Naive B cell (primary cell): ENCODE data around the gene CT47C1. TPM values are rescaled to one million over a fixed set of nuclear protein-coding genes. Genes with fewer than 3 reads are reported as not detected.

Source experiments
- ATAC-seq, 2 donors: fragments of 150-1000 bp; cut with Tn5 transposase; 2 replicates each; pipeline ENCODE4 v1.10.0; 2021; ENCODE audit warnings: low read depth in 2 of 2, mild to moderate bottlenecking in 2 of 2, moderate library complexity in 2 of 2
- DNase-seq: peaks from one replicate; pipeline ENCODE4 v3.0.0; 2022
- H3K27ac Mint-ChIP-seq, 6 donors: one replicate each; pipeline ENCODE4 v1.8.0; 2020 to 2022; ENCODE audit warnings: mild to moderate bottlenecking in 6 of 6, mixed read lengths in 6 of 6, moderate library complexity in 5 of 6, inconsistent platforms in 2 of 6
- H3K27me3 Mint-ChIP-seq, 3 donors: one replicate each; pipeline ENCODE4 v1.8.0; 2021 to 2022; ENCODE audit warnings: mixed read lengths in 3 of 3, mild to moderate bottlenecking in 1 of 3
- H3K36me3 Mint-ChIP-seq, 2 donors: one replicate each; pipeline ENCODE4 v1.8.0; 2020 to 2022; ENCODE audit warnings: mixed read lengths in 2 of 2, inconsistent platforms in 1 of 2, mild to moderate bottlenecking in 1 of 2
- H3K4me1 Mint-ChIP-seq, 3 donors: one replicate each; pipeline ENCODE4 v1.8.0; 2020 to 2022; ENCODE audit warnings: mixed read lengths in 3 of 3, inconsistent platforms in 1 of 3, mild to moderate bottlenecking in 1 of 3, moderate library complexity in 1 of 3
- H3K4me3 Mint-ChIP-seq, 8 donors: one replicate each; pipeline ENCODE4 v1.8.0; 2020 to 2022; ENCODE audit warnings: mild to moderate bottlenecking in 8 of 8, mixed read lengths in 8 of 8, moderate library complexity in 8 of 8, inconsistent platforms in 2 of 8
- H3K9me3 Mint-ChIP-seq, 7 donors: one replicate each; pipeline ENCODE4 v1.8.0; 2020 to 2022; ENCODE audit warnings: mixed read lengths in 7 of 7, mild to moderate bottlenecking in 5 of 7, inconsistent platforms in 2 of 7, moderate library complexity in 1 of 7
- polyA plus RNA-seq, 6 donors: library from polyadenylated mRNA; unstranded; fragments of 300-500 nt; fragmentation: Illumina TruSeq; gene quantifications; one replicate each; pipeline ENCODE4 v1.2.3, GENCODE V29; 2021; ENCODE audit warnings: low read depth in 6 of 6

The CT47C1 gene
- polyA plus RNA-seq, 6 donors from 2014 or later = not detected

DNA sequence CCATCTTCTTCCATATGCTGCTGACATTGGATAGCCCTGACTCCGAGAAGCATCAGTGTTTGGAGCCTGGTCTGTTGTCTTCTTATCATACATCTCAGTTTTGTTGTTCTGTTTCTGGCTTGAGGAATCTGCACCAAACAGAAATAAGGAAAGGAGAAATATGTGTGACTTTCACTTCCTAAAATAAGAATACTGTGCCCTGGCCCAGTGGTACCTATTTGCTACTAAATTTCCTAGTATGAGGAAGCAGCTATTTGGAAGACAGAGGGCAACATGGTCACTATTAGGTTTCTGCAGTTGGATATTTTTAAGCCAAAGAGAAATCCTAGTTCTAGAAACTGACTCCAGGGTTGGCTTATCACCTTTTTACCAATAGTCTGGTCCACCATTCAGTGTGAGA lies 16.8 kb downstream of the CT47C1 start:
- Mint-ChIP-seq H3K4me1 (peaks cover 6 to 9% (median 6%) of the 10 kb centered on the region in 3 donors), H3K36me3 (no peaks in the 10 kb centered on the region), H3K9me3 (peaks cover 0 to 4% (median 0%) of the 10 kb centered on the region in 7 donors), H3K27me3 (no peaks in the 10 kb centered on the region), H3K27ac (peak overlapping the region in 1 of 6 donors; percentile 29), H3K4me3 (no peak overlapping the region)
- DNase-seq (no peak), ATAC-seq (peak; percentile 61 to 69)

DNA sequence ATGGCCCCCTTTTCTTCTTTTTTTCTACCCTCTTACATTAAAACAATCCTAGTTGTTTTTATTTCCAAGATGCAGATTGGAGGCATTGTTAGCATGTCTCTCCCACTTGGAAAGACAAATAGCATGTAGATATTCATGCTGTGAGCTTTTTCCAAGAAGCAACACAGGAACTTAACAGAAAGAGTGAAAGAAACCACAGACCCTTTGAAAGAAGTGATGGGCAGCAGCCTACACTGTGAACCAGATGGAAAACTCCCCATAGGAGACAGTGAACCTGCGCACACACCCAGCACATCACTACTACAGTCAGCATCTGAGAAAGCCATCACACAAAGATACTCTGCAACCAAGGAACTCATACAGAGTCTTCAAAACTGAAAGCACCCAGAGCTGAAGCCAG lies 17.8 kb downstream of the CT47C1 start:
- H3K4me3 Mint-ChIP-seq = no peak overlapping the region

DNA sequence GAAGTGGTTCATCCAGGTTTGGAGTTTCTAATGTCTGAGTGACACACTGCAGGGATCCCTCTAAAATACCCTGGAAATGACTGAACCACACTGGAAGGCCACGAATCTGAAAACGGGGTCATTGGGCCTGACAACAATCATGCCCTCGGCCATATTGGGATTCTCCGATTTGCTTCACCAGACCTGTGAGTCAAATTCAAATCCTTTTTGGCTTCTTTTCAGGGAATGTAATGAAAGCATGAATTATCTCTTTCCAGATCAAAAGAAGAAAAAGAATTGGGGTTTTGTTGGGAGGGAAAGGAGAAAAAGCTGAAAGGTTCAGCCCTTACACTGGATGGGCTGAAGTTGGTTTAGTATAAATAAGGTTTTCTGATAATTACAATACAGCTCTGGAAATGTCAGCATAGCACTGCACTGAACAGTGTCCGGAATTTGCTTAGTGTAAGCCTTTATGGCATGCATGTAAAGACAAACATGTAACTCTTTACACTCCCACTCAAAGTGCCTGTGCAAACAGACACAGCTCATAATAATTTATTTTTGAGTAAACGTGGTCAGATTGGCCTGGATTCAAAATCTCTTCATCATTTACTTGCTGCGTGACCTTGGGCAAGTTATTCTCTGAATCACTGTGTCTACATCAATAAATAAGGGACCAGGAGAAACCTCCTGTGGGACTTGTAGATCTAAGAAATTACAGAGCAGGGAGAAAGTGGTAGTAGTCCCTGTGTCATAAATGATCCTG lies 21.4 kb downstream of the CT47C1 start:
- Mint-ChIP-seq H3K27me3 (peaks cover 6 to 8% (median 7%) of the 10 kb centered on the region in 3 donors), H3K27ac (no peak overlapping the region), H3K4me1 (peaks cover 6 to 9% (median 6%) of the 10 kb centered on the region in 3 donors), H3K9me3 (peaks cover 0 to 4% (median 0%) of the 10 kb centered on the region in 7 donors), H3K4me3 (no peak overlapping the region), H3K36me3 (no peaks in the 10 kb centered on the region)
- ATAC-seq (no peak), DNase-seq (no peak)

More for the DNA sequence above, 17.8 kb downstream of the CT47C1 start:
- Mint-ChIP-seq H3K4me1 (peaks cover 6 to 9% (median 6%) of the 10 kb centered on the region in 3 donors), H3K36me3 (no peaks in the 10 kb centered on the region), H3K27ac (no peak overlapping the region), H3K9me3 (peaks cover 0 to 4% (median 0%) of the 10 kb centered on the region in 7 donors), H3K27me3 (no peaks in the 10 kb centered on the region)
- DNase-seq (no peak), ATAC-seq (no peak)

DNA sequence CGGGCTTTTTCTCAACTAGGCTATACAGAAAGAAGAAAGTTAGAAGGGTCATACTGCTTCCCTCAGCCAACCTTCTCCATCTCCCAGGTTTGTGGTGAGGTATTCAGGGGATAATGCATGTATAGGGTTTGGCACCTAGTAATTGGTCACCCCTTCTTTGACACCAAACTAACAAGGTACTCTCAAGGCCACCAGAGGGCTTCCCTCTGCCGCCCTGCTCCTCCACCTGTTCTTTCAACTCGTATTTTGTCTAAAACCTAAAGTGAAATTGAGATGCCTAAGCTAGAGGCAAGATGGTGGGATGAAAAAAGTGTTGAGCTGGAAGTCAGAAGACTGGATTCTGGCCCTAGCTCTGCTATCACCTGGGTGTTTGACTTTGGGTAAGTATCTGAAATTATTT lies 22.0 kb downstream of the CT47C1 start:
- H3K27ac Mint-ChIP-seq = no peak overlapping the region
- H3K4me3 Mint-ChIP-seq = no peak overlapping the region

DNA sequence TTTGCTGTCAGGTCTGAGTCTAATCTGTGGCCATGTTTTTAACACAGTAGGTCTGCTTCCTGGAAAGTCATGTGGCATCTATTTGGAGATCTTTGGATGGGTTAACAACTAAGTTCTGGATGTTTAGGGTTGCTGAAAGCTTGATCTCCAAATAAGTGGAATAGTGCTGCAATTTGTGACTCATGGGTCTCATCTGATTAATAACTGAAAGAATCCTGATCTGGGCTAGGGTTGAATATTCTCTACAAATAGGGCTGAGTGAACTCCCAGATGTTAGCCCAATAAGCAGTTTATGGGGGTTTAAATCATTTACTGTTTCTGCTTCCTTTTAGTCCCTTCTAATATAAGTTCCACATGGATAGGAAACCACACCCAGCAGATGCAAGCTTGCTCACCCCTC lies 23.1 kb downstream of the CT47C1 start:
- H3K4me3 Mint-ChIP-seq = peak overlapping the region in 1 of 8 donors; percentile 11
- ATAC-seq (no peak), DNase-seq (no peak)
- peaks cover 0 to 2% (median 0%) of the 10 kb centered on the region in 7 donors for H3K9me3 Mint-ChIP-seq
- H3K27me3 Mint-ChIP-seq = peaks cover 7 to 10% (median 8%) of the 10 kb centered on the region in 3 donors
- no peak overlapping the region for H3K27ac Mint-ChIP-seq
- no peaks in the 10 kb centered on the region for H3K36me3 Mint-ChIP-seq
- H3K4me1 Mint-ChIP-seq = no peaks in the 10 kb centered on the region

More for the DNA sequence above, 22.0 kb downstream of the CT47C1 start:
- DNase-seq = no peak
- H3K27me3 Mint-ChIP-seq = peaks cover 7 to 10% (median 8%) of the 10 kb centered on the region in 3 donors
- peaks cover 0 to 2% (median 0%) of the 10 kb centered on the region in 7 donors for H3K9me3 Mint-ChIP-seq
- no peak for ATAC-seq
- H3K4me1 Mint-ChIP-seq = peaks cover under 1 to 2% (median under 1%) of the 10 kb centered on the region in 3 donors
- H3K36me3 Mint-ChIP-seq = no peaks in the 10 kb centered on the region

DNA sequence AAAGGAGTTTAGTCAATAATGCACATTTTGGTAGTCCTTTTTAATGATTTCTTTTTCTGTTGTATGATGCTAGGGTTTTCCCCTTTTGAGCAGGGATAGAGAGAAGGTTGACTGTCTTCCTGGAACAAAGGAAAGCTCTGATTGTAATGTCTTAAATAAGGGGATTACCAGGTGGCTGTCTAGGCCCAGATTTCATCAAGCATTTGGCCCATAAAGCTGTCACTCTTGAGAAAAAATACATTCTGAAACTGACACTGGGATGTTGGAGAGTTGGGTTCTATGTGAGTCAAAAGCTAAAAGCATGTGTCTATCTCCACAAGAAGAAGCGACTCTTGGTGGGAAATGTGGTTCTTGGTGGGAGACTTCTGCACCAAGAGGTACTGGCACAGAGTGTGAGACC lies 28.4 kb downstream of the CT47C1 start:
- no peaks in the 10 kb centered on the region for H3K4me1 Mint-ChIP-seq
- no peak for ATAC-seq
- peaks cover 0 to 3% (median 0%) of the 10 kb centered on the region in 7 donors for H3K9me3 Mint-ChIP-seq
- DNase-seq = no peak
- H3K27ac Mint-ChIP-seq = no peak overlapping the region
- no peak overlapping the region for H3K4me3 Mint-ChIP-seq
- peaks cover 6 to 26% (median 22%) of the 10 kb centered on the region in 3 donors for H3K27me3 Mint-ChIP-seq
- H3K36me3 Mint-ChIP-seq = no peaks in the 10 kb centered on the region

DNA sequence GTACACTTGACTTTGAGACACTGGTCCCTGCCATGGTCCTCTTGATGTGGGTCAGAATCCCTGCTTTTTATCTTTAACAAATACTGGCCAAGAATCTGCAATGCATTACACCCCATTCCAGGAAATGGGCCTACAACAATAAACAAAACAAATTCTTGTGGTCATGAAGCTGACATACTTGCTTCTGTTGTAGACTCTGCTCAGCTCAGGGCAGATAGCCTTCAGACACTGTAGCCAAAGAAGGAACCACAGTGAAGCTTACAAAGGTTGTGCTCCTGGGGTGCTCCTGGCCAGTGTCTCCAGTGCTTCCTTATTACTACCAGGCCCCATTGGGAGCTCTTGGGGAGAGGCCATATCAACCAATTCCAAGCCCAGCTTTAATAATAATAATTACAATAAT lies 33.0 kb downstream of the CT47C1 start:
- ATAC-seq (no peak), DNase-seq (no peak)
- peaks cover 0 to 3% (median 0%) of the 10 kb centered on the region in 7 donors for H3K9me3 Mint-ChIP-seq
- H3K36me3 Mint-ChIP-seq = no peaks in the 10 kb centered on the region
- peaks cover 0 to 18% (median 14%) of the 10 kb centered on the region in 3 donors for H3K27me3 Mint-ChIP-seq
- H3K4me1 Mint-ChIP-seq = no peaks in the 10 kb centered on the region
- no peak overlapping the region for H3K4me3 Mint-ChIP-seq
- no peak overlapping the region for H3K27ac Mint-ChIP-seq

DNA sequence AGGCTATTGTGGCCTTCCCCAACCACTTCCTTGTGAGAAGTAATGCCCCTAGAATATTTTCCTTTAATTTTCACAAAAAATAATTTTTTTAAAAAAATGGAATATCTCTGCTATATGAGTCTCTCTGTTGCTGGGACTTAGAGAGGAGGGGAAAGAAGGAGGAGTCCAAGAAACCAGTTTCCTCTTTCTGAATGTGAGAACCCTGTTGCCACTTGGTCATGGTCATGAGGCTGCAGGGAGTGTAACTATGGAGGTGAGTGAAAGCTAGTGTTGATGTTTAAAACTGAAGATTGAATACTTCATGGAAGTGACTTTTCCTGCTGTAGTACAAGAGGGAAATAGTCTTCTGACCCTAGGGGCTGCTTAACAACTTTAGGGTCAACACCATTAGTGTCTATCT lies 34.4 kb downstream of the CT47C1 start:
- no peaks in the 10 kb centered on the region for H3K36me3 Mint-ChIP-seq

DNA sequence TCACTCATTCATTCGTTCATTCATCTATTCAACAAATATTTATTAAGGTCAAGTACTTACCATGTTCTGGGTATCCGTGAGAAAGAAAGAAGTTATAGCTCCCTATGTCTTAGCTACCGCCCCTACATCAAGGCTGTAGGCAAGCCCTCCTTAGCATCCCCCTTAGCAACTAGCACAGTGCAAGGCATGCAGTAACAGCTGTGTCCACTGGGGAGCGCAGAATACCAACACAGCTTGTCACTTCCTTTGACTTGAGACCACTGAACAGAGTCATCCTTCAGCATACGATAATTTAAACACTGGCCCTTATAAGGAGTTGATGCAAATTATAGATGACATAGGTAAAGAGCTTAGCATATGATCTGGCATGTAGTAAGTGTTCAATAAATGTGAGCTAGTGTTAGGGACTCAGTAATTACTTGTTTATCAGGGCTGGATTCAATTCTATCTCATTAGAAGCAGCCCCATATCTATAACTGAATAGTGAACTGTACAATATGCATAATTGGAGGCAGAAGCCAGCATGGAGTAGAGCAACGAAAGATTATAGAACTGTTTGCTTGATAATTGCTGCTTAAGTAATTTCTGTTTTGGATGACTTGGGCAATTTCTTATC lies 46.1 kb downstream of the CT47C1 start:
- Mint-ChIP-seq H3K4me1 (peaks cover 0 to 5% (median 0%) of the 10 kb centered on the region in 3 donors), H3K27me3 (peaks cover 4 to 22% (median 6%) of the 10 kb centered on the region in 3 donors), H3K9me3 (peaks cover 0 to 1% (median 0%) of the 10 kb centered on the region in 7 donors), H3K4me3 (no peak overlapping the region), H3K27ac (no peak overlapping the region), H3K36me3 (no peaks in the 10 kb centered on the region)
- peak; percentile 77 for ATAC-seq
- peak; percentile 35 for DNase-seq

More for the DNA sequence above, 34.4 kb downstream of the CT47C1 start:
- H3K4me3 Mint-ChIP-seq = no peak overlapping the region
- no peak overlapping the region for H3K27ac Mint-ChIP-seq
- no peak for DNase-seq
- H3K4me1 Mint-ChIP-seq = no peaks in the 10 kb centered on the region
- ATAC-seq = no peak
- peaks cover 0 to 3% (median 0%) of the 10 kb centered on the region in 7 donors for H3K9me3 Mint-ChIP-seq
- H3K27me3 Mint-ChIP-seq = peaks cover 0 to 18% (median 14%) of the 10 kb centered on the region in 3 donors

DNA sequence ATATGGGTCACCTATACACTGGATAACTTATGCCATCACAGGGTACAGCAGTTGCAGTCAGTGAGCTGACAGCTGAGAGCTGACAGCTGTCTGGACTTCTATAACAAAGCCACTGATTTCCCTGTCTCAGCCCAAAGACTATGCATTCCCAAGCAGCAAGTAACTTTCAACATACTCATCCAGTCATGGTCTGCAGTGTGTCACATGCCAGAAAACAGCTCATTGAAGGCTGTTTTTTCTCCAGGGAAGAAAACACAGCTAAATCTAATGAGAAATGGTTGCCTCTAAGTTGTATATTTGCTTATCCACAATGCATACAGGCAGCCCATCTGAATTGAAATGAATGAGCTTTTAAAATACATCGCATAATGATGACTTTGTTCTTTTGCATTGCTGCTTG lies 48.5 kb downstream of the CT47C1 start:
- peaks cover 0 to 1% (median 0%) of the 10 kb centered on the region in 7 donors for H3K9me3 Mint-ChIP-seq
- peaks cover 0 to 5% (median 0%) of the 10 kb centered on the region in 3 donors for H3K4me1 Mint-ChIP-seq

More for the DNA sequence above, 48.5 kb downstream of the CT47C1 start:
- no peak overlapping the region for H3K4me3 Mint-ChIP-seq
- no peak overlapping the region for H3K27ac Mint-ChIP-seq
- DNase-seq = no peak
- H3K27me3 Mint-ChIP-seq = peaks cover 4 to 24% (median 6%) of the 10 kb centered on the region in 3 donors
- no peaks in the 10 kb centered on the region for H3K36me3 Mint-ChIP-seq
- ATAC-seq = no peak

Other genes starting within 250 kb of the CT47C1 start
- under 1 TPM in 2 of 6 donors, not detected in 4; 0.20 to 0.22 TPM for gene ZCCHC12, start 249.2 kb upstream of the CT47C1 start, polyA plus RNA-seq
- under 1 TPM in 4 of 6 donors, not detected in 2; 0.09 to 0.15 (median 0.12) TPM for gene LONRF3, start 98.4 kb upstream of the CT47C1 start, polyA plus RNA-seq
- gene KIAA1210, start 54.8 kb downstream of the CT47C1 start, polyA plus RNA-seq = not detected
- 10 to 100 TPM in 4 of 6 donors, 1 to 10 TPM in 2; 7.1 to 14.9 (median 10.8) TPM for gene PGRMC1, start 163.3 kb downstream of the CT47C1 start, polyA plus RNA-seq